HUES64 (cell line): ENCODE measurements around the gene LMF2.
"Not testable (repeated sequence)": the region's sequence is repeated elsewhere in the genome, so short reads cannot be mapped to it uniquely, and the experiment has no call there.

ENCODE experiments used
- H3K27ac ChIP-seq: 2 replicates; pipeline ENCODE4 v1.7.0; 2013; ENCODE audit warnings: low read depth, low read length, inconsistent platforms
- H3K27me3 ChIP-seq: 2 replicates; pipeline ENCODE4 v1.6.1; 2013; ENCODE audit warnings: mild to moderate bottlenecking, low read length; ENCODE audit not compliant: insufficient read depth
- H3K36me3 ChIP-seq: 2 replicates; pipeline ENCODE4 v1.6.1; 2013; ENCODE audit warnings: mild to moderate bottlenecking, low read length; ENCODE audit not compliant: insufficient read depth
- H3K4me1 ChIP-seq: 2 replicates; pipeline ENCODE4 v1.6.1; 2013; ENCODE audit warnings: mild to moderate bottlenecking, low read length, moderate library complexity; ENCODE audit not compliant: insufficient read depth
- H3K4me3 ChIP-seq: 2 replicates; pipeline ENCODE4 v1.5.1; 2013; ENCODE audit warnings: mild to moderate bottlenecking, low read length, moderate library complexity
- H3K9ac ChIP-seq: 2 replicates; pipeline ENCODE4 v1.6.1; 2013; ENCODE audit warnings: mild to moderate bottlenecking, low read depth, low read length
- H3K9me3 ChIP-seq: 2 replicates; pipeline ENCODE4 v1.6.1; 2013; ENCODE audit warnings: low read depth, low read length; ENCODE audit not compliant: insufficient read depth
- WGBS: fragments of 150-250, 120-280 bp; methylation state at CpG from one replicate; pipeline ENCODE4 v1.1.7; 2013; ENCODE audit warnings: missing lambda C conversion rate; 5-methylcytosine and 5-hydroxymethylcytosine counted together

Gene LMF2

GRCh38 chr22:50546326-50547262 is 39.1 kb upstream of the LMF2 start:
- Histone ChIP-seq H3K27me3 (peaks cover 21% of the 10 kb centered on the region), H3K4me3 (no peak overlapping the region), H3K27ac (no peak overlapping the region), H3K9me3 (no peaks in the 10 kb centered on the region), H3K4me1 (no peaks in the 10 kb centered on the region), H3K9ac (no peak overlapping the region), H3K36me3 (no peaks in the 10 kb centered on the region)
- WGBS = 95% methylated on average over 78 of the region's 78 CpGs

GRCh38 chr22:50545522-50546325 is 38.2 kb upstream of the LMF2 start, which contains the start of gene KLHDC7B:
TSS of gene KLHDC7B (plus strand) at chr22:50545899. CDS start at chr22:50546244, 345 bp downstream.
- Histone ChIP-seq H3K4me3 (no peak within 1 kb of the TSS), H3K27me3 (peaks cover 21% of the 10 kb centered on the region), H3K36me3 (no peaks in the 10 kb centered on the region), H3K27ac (no peak within 1 kb of the TSS), H3K9me3 (no peaks in the 10 kb centered on the region), H3K4me1 (no peaks in the 10 kb centered on the region), H3K9ac (no peak within 1 kb of the TSS)
- WGBS = 88% methylated on average over 10 of the region's 10 CpGs

GRCh38 chr22:50544746-50545253 is 37.3 kb upstream of the LMF2 start:
- Histone ChIP-seq H3K27me3 (peaks cover 21% of the 10 kb centered on the region), H3K9ac (no peak overlapping the region), H3K27ac (no peak overlapping the region), H3K4me1 (no peaks in the 10 kb centered on the region), H3K36me3 (no peaks in the 10 kb centered on the region), H3K9me3 (no peaks in the 10 kb centered on the region), H3K4me3 (no peak overlapping the region)
- 89% methylated on average over 5 of the region's 5 CpGs for WGBS

- no peak overlapping the region for H3K9ac ChIP-seq
- H3K4me3 ChIP-seq = peak overlapping the region; percentile 35
- no peaks in the 10 kb centered on the region for H3K36me3 ChIP-seq
- no peaks in the 10 kb centered on the region for H3K4me1 ChIP-seq
- 8% methylated on average over 52 of the region's 52 CpGs for WGBS
- no peaks in the 10 kb centered on the region for H3K9me3 ChIP-seq
- H3K27me3 ChIP-seq = peaks cover 21% of the 10 kb centered on the region
- no peak overlapping the region for H3K27ac ChIP-seq
These were observed 36.7 kb upstream of the LMF2 start for GRCh38 chr22:50544078-50544745.

- Histone ChIP-seq H3K27ac (no peak overlapping the region), H3K4me1 (no peaks in the 10 kb centered on the region), H3K27me3 (peaks cover 21% of the 10 kb centered on the region), H3K36me3 (no peaks in the 10 kb centered on the region), H3K9me3 (no peaks in the 10 kb centered on the region), H3K9ac (no peak overlapping the region), H3K4me3 (no peak overlapping the region)
- 94% methylated on average over 17 of the region's 19 CpGs for WGBS
These were observed 35.0 kb upstream of the LMF2 start for GRCh38 chr22:50542416-50542927.

- WGBS = 93% methylated on average over 5 of the region's 5 CpGs
- peaks cover 21% of the 10 kb centered on the region for H3K27me3 ChIP-seq
- not testable (repeated sequence) for H3K9ac ChIP-seq, H3K4me3 ChIP-seq, H3K36me3 ChIP-seq, H3K27ac ChIP-seq, H3K4me1 ChIP-seq, H3K9me3 ChIP-seq
These were observed 34.1 kb upstream of the LMF2 start for GRCh38 chr22:50541667-50542026.

GRCh38 chr22:50540381-50540780 is 32.9 kb upstream of the LMF2 start:
- peaks cover 23% of the 10 kb centered on the region for H3K27me3 ChIP-seq
- WGBS = 90% methylated on average over 10 of the region's 10 CpGs
- no peaks in the 10 kb centered on the region for H3K36me3 ChIP-seq
- H3K9ac ChIP-seq = no peak overlapping the region
- H3K4me1 ChIP-seq = no peaks in the 10 kb centered on the region
- H3K27ac ChIP-seq = no peak overlapping the region
- H3K4me3 ChIP-seq = no peak overlapping the region
- no peaks in the 10 kb centered on the region for H3K9me3 ChIP-seq

- no peaks in the 10 kb centered on the region for H3K36me3 ChIP-seq
- no peaks in the 10 kb centered on the region for H3K4me1 ChIP-seq
- H3K27me3 ChIP-seq = peaks cover 13% of the 10 kb centered on the region
- no peak overlapping the region for H3K9ac ChIP-seq
- WGBS = 90% methylated on average over 13 of the region's 13 CpGs
- no peak overlapping the region for H3K4me3 ChIP-seq
- no peak overlapping the region for H3K27ac ChIP-seq
- no peaks in the 10 kb centered on the region for H3K9me3 ChIP-seq
These were observed 30.3 kb upstream of the LMF2 start for GRCh38 chr22:50537765-50538164.

GRCh38 chr22:50536226-50536625 is 28.7 kb upstream of the LMF2 start:
- Histone ChIP-seq H3K9ac (no peak overlapping the region), H3K27me3 (peaks cover 29% of the 10 kb centered on the region), H3K27ac (no peak overlapping the region), H3K4me3 (no peak overlapping the region), H3K9me3 (no peaks in the 10 kb centered on the region), H3K36me3 (no peaks in the 10 kb centered on the region), H3K4me1 (no peaks in the 10 kb centered on the region)
- 95% methylated on average over 3 of the region's 3 CpGs for WGBS

- no peak overlapping the region for H3K27ac ChIP-seq
- H3K27me3 ChIP-seq = peaks cover 40% of the 10 kb centered on the region
- H3K36me3 ChIP-seq = no peaks in the 10 kb centered on the region
- H3K4me3 ChIP-seq = no peak overlapping the region
- H3K4me1 ChIP-seq = no peaks in the 10 kb centered on the region
- H3K9me3 ChIP-seq = no peaks in the 10 kb centered on the region
- H3K9ac ChIP-seq = no peak overlapping the region
- WGBS = 96% methylated on average over 5 of the region's 8 CpGs
These were observed 27.6 kb upstream of the LMF2 start for GRCh38 chr22:50535113-50535512.
